ENCODE measurements around the gene PPP6R1. TPM values are rescaled to one million over a fixed set of nuclear protein-coding genes. Genes with fewer than 3 reads are reported as not detected.

PPP6R1 gene
- total RNA-seq, 4 donors from 2014 or later: 14.6 to 47.9 (median 39.6) TPM

GRCh38 chr19:55270172-55270942, 11.5 kb upstream of the PPP6R1 start:
- intact Hi-C loops (cut with DNase I; ENCODE audit: low total_unique reads): no loop called here
- Histone ChIP-seq H3K27me3 (no peaks in the 10 kb centered on the region), H3K36me3 (peaks cover 0 to 36% of the 10 kb centered on the region in 2 donors), H3K4me3 (no peak overlapping the region), H3K9me3 (no peaks in the 10 kb centered on the region), H3K27ac (no peak overlapping the region), H3K4me1 (no peaks in the 10 kb centered on the region)
- DNase-seq (no peak), ATAC-seq (no peak)
- TF ChIP-seq CTCF (IDR thresholded peaks at IDR 0.05 in 4 of 5, conservative IDR thresholded peaks at IDR 0.05 in 1 of 5): no peak
- in situ Hi-C loops (cut with MboI; ENCODE audit: low sequenced_read_pairs in 4 of 4): no loop called here

DNA sequence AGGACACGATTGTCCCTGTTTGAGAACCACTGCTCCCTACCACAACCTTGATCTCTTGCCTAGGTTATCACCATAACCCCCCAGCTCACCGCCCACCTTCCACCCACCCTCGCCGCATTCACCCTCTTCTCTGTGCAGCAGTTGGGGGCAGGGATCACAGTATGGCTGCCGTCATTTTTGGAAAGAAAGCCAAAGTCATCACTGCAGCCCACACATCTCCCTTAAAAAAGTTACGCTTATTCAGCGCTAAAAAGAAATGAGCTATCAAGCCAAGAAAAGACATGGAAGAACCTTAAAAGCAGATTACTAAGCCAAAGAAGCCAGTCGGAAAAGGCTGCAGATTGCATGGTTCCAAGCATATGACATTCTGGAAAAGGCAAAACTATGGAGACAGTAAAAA, 10.5 kb upstream of the PPP6R1 start:
- intact Hi-C loops (cut with DNase I; ENCODE audit: low total_unique reads) (no loop called here), in situ Hi-C loops (cut with MboI; ENCODE audit: low sequenced_read_pairs in 4 of 4) (no loop called here)
- ATAC-seq (no peak), DNase-seq (no peak)
- H3K36me3 ChIP-seq: peaks cover 0 to 31% of the 10 kb centered on the region in 2 donors
- H3K9me3 ChIP-seq: no peaks in the 10 kb centered on the region
- no peaks in the 10 kb centered on the region for H3K27me3 ChIP-seq
- no peak overlapping the region for H3K4me3 ChIP-seq
- TF ChIP-seq POLR2A (IDR thresholded peaks at IDR 0.05) (no peak), CTCF (IDR thresholded peaks at IDR 0.05 in 4 of 5, conservative IDR thresholded peaks at IDR 0.05 in 1 of 5) (no peak)
- no peak overlapping the region for H3K27ac ChIP-seq
- no peaks in the 10 kb centered on the region for H3K4me1 ChIP-seq

- no peak for TF ChIP-seq POLR2A (IDR thresholded peaks at IDR 0.05)
- no peak for TF ChIP-seq CTCF (IDR thresholded peaks at IDR 0.05 in 4 of 5, conservative IDR thresholded peaks at IDR 0.05 in 1 of 5)
- in situ Hi-C loops (cut with MboI; ENCODE audit: low sequenced_read_pairs in 4 of 4): no loop called here
- H3K9me3 ChIP-seq: no peaks in the 10 kb centered on the region
- H3K4me1 ChIP-seq: no peaks in the 10 kb centered on the region
- H3K27me3 ChIP-seq: no peaks in the 10 kb centered on the region
- intact Hi-C loops (cut with DNase I; ENCODE audit: low total_unique reads): no loop called here
- no peak overlapping the region for H3K27ac ChIP-seq
- DNase-seq (no peak), ATAC-seq (no peak)
- peaks cover 0 to 6% of the 10 kb centered on the region in 2 donors for H3K36me3 ChIP-seq
- H3K4me3 ChIP-seq: no peak overlapping the region
Observed at GRCh38 chr19:55266840-55267239, 8.0 kb upstream of the PPP6R1 start.

GRCh38 chr19:55266404-55266803, 7.6 kb upstream of the PPP6R1 start:
- intact Hi-C loops (cut with DNase I; ENCODE audit: low total_unique reads): no loop called here
- DNase-seq (no peak), ATAC-seq (no peak)
- Histone ChIP-seq H3K36me3 (peaks cover 0 to 2% of the 10 kb centered on the region in 2 donors), H3K4me1 (no peaks in the 10 kb centered on the region), H3K27ac (no peak overlapping the region), H3K4me3 (no peak overlapping the region), H3K27me3 (no peaks in the 10 kb centered on the region), H3K9me3 (no peaks in the 10 kb centered on the region)
- in situ Hi-C loops (cut with MboI; ENCODE audit: low sequenced_read_pairs in 4 of 4): no loop called here
- no peak for TF ChIP-seq CTCF (IDR thresholded peaks at IDR 0.05 in 4 of 5, conservative IDR thresholded peaks at IDR 0.05 in 1 of 5)
- no peak for TF ChIP-seq POLR2A (IDR thresholded peaks at IDR 0.05)

Data from gastrocnemius medialis (tissue), 4 donors.